A172 (cell line): ENCODE data around the gene TNNC2. TPM values are rescaled to one million over a fixed set of nuclear protein-coding genes. Genes with fewer than 3 reads are reported as not detected.
A peak's percentile ranks its signal among the peaks of the same experiment; 100 is the strongest.
"Not testable (repeated sequence)": the region's sequence is repeated elsewhere in the genome, so short reads cannot be mapped to it uniquely, and the experiment has no call there.

ENCODE experiments used
- DNase-seq: peaks from one replicate; pipeline ENCODE4 v3.0.0-alpha.2; 2015; ENCODE audit warnings: low spot score
- total RNA-seq: library from RNA; depleted of rRNA; stranded (reverse); fragments of >200 nt; shearing (Covaris generic); gene quantifications from 2 replicates; pipeline ENCODE4 v1.2.3, GENCODE V29; 2014; rRNA removed

Gene TNNC2
- not detected in 2 replicates for total RNA-seq

DNA sequence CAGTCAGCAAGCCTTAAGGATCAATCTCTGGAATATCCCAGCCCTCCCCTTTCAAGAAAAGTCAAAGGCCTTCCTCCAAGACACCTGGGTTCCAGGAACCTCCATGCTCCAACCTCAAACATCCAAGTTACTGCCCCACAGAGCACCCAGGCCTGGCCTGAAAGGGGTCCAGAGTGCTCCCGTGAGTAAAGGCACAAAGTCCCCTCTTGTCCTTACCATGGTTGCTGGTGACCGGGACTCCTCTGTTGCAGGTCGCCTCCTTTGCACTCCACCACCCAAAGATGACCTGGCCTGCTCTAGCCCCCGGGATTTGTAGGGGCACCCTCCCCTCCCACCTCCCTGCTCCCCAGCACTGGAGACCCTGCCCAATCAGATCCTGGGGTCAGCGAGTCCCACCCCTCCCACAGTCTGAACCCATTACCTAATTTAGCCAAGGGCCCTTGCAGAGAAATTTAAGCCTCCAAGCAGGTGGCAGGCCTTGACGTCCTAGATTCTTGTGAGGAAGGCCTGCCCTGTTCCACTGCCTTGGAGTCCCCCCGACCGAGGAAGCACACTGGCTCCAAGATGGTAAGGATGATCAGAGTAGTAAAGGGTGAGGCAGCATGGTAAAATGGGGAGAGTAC is at the start of gene TNNC2:
Gene TNNC2, minus strand, starts transcription at position 283 of the 623 bp plus-strand sequence. Its CDS starts 64 bp downstream, at position 219.
- DNase-seq = no peak

DNA sequence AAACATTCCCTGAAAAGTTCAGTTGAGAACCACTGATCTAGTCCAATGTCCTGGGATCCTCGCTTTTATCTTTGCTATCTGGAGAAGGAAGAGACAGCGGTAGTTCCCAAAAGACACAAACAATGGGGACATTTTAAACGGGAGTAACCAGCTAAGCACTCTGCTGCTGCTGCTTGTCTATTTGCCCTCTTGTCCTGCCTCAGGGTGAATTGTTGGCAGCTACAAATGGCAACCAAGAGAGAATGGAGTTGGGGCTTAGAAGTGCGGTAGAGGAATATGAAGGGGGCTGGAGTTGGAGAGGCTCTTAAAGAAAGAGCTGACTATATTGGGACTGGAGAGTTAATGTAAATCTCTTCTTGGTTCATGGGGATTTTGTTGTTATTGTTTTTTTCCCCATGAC is 47.5 kb upstream of the TNNC2 start:
- no peak for DNase-seq

DNA sequence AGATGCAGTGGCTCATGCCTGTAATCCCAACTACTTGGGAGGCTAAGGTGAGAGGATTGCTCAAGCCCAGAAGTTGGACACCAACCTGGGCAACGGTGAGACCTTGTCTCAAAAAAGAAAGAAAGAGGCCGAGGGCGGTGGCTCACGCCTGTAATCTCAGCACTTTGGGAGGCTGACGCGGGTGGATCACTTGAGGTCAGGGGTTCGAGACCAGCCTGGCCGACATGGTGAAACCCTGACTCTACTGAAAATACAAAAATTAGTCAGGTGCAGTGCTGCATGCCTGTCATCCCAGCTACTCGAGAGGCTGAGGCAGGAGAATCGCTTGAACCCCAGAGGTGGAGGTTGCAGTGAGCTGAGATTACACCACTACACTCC is 47.0 kb upstream of the TNNC2 start:
- DNase-seq = not testable (repeated sequence)

DNA sequence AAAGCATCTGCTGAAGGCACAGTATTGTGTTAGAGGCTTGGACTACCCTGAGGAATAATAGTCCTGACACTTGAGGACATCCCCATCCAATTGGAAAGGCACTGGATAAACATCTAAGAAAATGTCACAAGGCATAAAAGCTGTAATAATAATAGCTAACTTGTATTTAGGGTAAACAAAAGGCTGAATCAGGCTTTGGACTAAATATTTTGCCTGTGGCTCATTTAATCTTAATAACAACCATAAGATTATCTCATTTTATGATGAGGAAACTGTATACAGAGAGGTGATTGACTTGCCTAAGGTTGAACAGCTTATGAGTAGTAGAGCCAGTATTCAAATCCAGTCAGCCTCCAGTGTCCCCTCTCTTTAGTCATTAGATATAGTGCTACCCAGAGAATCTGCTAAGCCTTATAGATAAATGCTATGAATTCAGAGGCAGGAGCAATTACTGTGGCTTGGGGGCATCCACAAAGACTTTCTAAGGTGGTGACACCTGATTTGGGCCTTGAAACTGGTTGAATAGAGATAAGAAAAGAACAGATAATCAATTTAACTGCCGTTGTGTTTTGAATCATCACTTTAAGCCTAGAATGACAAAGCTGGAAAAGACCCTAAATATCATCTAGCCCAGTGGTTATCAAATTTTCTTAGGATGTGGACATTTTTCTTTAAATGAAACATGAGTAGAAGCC is 46.4 kb upstream of the TNNC2 start:
- DNase-seq = no peak

DNA sequence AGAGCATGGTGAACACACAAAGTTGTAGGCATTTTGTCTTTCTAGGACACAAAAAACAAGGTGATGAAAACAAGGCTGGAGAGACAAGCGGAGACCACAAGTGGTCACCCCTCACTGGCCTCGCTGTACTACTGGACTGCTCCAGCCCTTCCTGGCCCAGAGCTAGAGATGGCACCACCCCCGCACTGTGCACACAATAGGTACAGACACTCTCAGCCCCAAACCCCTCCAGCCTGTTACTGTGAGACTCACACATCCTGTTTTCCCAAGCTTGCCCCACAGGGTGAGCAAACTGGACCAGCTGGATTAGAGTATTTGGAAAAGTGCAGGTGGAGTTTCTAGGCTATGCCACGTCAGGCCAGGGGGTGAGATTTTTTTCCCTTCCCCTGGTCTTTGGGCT is 45.5 kb upstream of the TNNC2 start:
- DNase-seq = no peak

DNA sequence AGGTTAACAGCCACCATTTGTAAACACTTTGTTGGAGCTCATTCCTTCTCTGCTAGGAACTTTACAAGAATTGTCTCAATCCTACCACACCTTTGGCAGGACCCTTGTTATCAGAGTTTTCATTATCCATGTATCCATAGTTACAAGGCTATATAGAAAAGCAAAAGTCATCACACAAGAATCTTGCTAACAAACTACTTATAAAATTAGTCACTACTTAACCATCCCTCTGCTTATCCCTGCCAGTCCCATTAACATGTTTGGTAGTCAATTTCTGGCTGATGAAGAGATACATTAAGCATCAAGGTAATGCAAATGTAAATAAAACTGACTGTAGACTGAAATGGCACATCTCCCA is 40.7 kb upstream of the TNNC2 start:
- DNase-seq = peak; percentile 69

DNA sequence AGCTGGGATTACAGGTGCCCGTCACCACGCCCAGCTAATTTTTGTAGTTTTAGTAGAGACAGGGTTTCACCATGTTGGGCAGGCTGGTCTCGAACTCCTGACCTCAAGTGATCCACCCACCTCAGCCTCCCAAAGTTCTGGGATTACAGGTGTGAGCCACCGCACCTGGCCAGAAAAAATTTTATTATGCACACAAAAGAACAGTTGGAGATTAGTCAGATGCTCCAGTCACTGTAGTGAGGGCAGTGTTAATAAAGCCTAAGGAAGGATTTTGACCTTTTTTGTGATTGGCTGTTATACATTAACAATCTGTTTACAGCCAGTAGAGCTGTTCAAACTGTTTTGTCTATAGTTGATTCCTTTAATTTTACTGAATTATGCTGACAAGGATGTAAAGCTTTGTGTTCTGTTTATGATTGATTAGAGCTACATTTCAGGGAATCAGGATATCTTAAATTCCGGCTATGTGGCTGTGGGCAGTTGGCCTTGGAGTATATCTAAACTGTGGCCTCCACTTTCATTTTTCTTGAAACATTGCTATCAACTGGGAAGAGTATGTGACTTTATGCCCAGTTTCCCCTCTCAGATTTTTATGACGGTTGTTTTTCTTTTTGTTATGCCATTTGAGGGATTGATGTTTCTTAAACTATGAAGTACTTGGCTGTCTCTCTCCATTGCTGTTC is 40.2 kb upstream of the TNNC2 start:
- DNase-seq = no peak

DNA sequence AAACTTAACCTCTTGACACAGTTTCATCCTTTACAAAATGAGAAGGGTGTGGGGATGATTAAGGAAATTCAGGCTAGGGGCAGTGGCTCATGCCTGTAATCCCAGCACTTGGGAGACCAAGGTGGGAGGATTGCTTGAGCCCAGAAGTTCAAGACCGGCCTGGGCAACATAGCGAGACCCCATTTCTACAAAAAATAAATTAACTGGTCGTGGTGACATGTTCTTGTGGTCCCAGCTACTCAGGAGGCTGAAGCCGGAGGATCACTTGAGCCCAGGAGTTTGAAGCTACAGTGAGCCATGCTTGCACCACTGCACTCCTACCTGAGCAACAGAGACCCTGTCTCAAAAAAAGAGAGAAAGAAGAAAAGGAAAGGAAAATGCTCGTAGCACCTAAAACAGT is 39.3 kb upstream of the TNNC2 start:
- no peak for DNase-seq

DNA sequence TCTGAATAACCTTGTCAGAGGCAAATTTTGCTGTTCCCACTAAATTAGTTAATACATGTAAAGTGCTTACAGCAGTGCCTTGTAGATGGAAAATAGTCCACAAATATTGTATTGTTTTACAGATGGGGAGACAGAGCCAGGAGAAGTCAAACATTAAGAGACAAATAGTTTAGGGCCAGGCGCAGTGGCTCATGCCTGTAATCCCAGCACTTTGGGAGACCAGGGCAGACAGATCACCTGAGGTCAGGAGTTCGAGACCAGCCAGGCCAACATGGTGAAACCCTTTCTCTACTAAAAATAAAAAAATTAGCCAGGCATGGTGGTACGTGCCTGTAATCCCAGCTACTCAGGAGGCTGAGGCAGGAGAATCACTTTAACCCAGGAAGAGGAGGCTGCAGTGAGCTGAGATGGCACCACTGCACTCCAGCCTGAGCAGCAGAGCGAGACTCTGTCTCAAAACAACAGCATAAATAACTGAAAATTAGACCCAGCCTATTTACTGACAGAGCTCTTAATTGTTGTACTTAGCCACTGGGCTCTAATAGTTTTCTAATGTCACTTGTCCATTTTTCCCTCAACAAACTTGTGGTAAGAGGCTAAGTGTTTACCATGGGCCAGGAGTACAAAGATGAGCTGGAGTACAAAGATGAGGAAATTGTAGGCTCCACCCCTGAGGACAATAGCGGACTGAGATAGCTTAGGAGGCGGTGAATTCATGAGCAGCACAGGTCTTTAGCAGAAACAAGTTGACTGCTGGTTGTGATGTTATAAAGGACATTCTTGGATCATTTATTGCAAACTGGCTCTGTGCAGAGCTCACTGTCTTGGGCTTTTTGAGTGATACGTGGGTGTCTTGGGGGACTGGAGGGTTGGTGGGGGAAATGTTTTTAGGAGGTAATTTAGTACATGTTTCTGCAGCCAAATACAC is 36.7 kb upstream of the TNNC2 start:
- no peak for DNase-seq

DNA sequence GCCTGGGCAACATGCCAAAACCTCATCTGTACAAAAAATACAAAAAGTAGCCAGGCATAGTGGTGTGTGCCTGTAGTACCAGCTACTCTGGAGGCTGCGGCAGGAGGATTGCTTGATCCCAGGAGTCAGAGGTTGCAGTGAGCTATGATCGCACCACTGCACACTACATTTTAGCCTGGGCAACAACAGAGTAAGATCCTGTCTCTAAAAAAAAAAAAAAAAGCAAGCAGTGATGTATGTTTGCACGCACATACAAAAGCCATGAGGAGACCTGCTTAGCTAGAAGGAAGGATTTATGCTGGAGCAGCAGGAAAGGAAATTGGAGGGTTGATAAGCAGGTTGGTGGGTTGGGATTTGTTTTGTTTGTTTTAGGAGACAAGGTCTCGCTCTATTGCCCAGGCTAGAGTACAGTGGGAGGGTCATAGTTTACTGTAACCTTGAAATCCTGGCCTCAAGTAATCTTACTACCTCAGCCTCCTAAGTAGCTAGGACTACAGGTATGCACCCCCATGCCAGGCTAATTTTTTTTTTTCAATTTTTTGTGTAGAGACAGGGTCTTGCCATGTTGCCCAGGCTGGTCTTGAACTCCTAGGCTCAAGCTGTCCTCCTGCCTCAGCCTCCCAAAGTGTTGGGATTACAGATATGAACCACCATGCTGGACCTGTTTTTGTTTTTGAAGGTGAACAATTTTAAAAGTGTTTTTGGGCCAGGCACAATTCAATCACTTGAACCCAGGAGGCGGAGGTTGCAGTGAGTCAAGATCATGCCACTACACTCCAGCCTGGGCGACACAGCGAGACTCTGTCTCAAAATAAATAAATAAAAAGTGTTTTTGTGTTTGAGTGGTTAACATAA is 34.3 kb upstream of the TNNC2 start:
- no peak for DNase-seq

DNA sequence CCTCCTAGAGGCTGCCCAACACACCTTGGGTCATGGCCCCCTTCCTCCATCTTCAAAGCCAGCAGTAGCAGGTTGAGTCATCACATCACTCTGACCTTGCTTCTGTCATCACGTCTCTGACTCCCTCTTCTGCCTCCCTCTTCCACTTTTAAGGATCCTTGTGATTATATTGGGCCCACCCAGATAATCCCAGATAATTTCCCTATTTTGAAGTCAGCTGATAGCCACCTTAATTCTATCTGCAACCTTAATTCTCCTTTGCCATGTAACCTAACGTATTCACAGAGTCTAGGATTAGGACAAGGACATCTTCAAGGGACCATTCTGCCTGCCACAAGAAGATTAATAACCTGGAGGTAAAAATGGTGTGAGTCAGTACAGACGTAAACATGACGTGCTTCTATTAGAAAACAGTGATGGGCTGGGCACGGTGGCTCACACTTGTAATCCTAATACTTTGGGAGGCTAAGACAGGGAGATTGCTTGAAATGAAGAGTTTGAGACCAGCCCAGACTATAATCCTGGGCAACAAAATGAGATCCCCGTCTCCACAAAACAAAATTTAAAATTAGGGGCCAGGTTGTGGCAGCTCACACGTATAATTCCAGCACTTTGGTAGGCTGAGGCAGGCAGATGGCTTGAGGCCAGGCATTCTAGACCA is 33.6 kb upstream of the TNNC2 start:
- DNase-seq = peak; percentile 31

DNA sequence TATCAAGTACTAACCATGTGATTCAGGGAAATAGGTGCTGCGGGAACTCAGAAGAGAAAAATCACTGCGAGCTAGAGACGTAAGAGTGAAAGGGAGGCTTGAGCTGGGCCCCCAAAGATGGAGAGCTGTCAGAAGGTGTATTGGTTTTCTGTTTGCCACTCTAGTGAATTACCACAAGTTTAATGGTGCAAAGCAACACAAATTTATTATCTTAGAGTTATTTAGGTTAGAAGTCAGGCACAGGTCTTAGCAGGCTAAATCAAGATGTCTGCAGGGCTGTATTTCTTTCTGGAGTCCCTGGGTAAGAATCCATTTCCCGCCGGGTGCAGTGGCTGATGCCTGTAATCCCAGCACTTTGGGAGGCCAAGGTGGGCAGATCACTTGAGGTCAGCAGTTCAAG is 32.8 kb upstream of the TNNC2 start:
- DNase-seq = no peak

DNA sequence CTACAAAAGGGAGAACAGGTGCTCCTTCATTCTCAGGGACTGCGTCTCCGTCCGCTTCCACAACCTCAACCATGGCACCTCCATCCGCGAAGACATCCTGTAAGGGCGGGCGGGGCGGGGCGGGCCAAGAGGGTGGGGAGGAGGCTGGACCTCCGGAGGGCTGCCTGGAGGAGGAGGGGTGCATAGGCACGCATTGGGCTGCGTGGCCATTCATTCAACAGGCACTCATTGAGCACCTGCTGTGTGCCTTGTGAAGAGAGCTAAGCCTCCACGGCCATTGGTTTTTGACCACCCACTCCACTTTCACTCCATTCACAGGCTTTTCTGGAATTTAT is 30.7 kb upstream of the TNNC2 start:
- no peak for DNase-seq

DNA sequence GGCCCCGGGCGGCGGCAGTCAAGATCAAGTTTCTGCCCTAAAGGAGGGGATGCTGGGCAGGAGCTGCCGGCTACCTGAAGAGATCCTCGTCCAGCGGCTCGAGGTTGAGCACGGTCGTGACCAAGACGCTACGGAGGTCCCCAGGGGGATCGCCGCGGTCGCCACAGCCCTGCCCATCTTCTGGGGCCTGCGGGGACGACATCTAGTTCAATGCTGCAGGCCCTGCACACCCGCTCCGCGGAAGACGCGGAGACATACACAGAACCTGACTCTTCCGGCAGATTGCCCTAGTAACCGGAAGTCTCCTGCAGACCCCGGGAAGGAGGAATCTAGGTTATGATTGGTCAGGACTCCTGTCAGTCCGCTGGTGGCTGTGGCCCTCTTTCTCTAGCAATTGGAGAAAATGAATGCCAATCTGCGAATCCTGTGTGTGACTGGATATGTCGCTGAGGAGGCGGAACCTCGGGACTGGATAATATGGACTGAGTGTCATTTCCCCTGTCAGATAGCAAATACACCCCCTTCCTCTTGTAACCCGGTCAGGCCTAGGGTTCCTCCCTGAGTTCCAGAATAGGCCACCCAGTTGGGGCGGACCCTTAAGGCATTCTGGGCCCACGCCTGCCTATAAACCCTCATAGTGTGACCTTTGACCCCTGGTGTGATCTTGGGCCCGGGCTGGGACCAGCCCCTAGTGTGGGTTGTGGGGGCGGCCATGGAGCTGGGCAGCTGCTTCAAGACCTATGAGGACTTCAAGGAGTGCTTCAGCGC is 30.2 kb upstream of the TNNC2 start, which contains the start of the genes ACOT8 and ZSWIM3:
Gene ACOT8, minus strand, starts transcription at position 279 of the 768 bp plus-strand sequence. Its CDS starts 77 bp downstream, at position 202.
Gene ZSWIM3, plus strand, starts transcription at position 501 of the 768 bp plus-strand sequence. Its CDS starts 212 bp downstream, at position 713.
- DNase-seq = peak; percentile 100

DNA sequence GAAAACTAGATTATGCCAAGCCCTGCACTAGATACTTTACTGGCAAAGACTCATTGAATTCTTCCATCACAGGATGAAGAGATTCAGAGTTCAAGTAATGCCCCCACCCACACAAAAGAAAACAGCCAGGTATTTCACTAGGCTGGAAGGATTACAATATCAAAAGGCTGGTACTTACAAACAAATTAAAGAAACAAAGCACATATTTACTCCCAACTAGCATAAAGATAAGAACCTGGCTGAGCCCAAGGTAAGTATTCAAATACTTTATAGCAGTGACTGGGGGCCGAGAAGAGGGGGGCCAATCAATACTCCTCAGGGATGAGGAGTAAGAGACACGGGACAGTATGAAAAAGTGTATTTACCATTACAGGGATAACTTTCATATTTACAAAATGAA is 26.4 kb upstream of the TNNC2 start:
- DNase-seq = no peak

DNA sequence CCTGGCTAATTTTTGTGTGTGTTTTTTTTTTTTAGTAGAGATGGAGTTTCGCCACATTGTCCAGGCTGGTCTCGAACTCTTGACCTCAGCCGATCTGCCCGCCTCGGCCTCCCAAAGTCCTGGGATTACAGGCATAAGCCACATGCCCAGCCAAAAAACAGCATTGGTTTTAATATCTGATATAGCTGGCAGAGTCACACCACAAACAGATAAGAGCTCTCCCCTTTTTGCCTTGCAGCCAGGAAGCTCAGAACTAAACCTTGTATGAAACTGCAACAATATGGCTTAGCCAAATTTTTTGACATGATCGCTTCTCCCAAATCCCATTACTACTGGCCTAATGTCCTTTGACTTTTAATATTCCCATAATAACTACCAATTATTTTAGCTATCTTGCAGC is 25.2 kb upstream of the TNNC2 start:
- DNase-seq = no peak

DNA sequence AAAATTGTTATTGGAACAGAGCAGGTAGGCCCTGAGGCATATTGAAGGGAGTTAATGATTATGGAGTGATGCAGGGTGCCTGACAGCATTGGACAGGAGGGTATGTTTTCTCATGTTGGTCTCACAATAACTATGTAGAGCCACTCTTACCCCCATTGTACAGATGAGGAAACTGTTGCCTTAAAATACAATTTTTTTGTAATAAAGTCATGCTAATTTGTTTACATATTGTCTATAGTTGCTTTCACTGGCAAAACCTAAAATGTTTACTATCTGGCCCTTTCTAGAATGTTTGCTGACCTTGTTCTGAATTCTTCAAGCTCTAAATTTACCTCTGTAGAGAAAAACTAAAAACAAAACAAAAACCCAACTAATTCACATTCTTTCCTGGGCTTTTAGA is 24.4 kb upstream of the TNNC2 start:
- DNase-seq = no peak

DNA sequence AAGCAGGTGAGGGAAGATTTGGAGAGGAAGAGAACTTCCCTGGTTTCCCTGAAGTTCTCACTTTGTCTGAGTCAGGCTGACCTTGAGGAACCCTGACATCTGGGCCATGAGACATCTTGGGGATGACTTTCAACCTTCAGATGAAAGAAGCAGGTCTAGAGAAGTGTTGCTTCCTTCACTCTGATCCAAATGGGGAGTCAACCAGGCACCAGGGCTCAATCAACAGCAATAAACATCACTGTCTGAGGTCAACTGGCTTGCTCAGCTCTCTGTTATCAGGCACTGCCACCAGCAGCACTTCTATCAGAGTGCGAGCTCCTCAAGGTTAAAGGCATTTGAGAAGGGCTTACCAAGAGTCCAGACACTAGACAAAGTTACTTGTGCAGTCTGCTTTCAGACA is 23.8 kb upstream of the TNNC2 start:
- no peak for DNase-seq

DNA sequence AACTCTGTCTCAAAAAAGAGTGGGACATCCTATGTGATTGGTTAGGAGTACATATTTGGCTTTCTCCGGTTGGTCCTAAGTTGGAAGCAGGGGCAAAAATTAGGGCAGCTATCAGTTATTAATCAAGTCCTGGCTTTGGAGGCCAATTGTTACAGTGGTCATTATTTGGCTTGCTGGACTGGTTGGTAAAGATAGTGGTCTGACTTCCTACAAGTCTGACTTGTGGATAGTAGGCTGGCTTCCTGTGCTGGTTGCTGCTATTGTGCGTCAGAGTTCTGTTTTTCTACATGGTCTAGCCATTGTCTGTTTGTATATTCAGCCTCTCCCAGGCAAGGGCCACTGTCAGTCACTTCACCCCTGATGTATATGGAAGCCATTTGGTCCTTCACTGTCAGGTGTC is 23.1 kb upstream of the TNNC2 start:
- DNase-seq = no peak
